DOHH2 (cell line): ENCODE measurements around the gene SGPL1.

Source experiments
- H3F3A ChIP-seq: fragments of 200-600 bp; sonication (generic), shearing (Covaris generic); 2 replicates; pipeline ENCODE4 v1.6.0; 2016; ENCODE audit warnings: antibody characterized with exemption, mild to moderate bottlenecking; ENCODE audit not compliant: control insufficient read depth, insufficient read depth
- H3K27ac ChIP-seq: fragments of 200-600 bp; sonication (generic); 2 replicates; pipeline ENCODE4 v1.5.1; 2014; ENCODE audit warnings: low read depth, mild to moderate bottlenecking, low read length, moderate library complexity
- H3K27me3 ChIP-seq: fragments of 200-600 bp; sonication (generic); 2 replicates; pipeline ENCODE4 v1.6.1; 2014; ENCODE audit warnings: mild to moderate bottlenecking, low read length, mixed read lengths; ENCODE audit not compliant: control insufficient read depth
- H3K36me3 ChIP-seq: fragments of 200-600 bp; sonication (generic); 2 replicates; pipeline ENCODE4 v1.6.1; 2014; ENCODE audit warnings: mild to moderate bottlenecking, low read length, moderate library complexity, mixed read lengths; ENCODE audit not compliant: control insufficient read depth
- H3K4me1 ChIP-seq: fragments of 200-600 bp; sonication (generic); 2 replicates; pipeline ENCODE4 v1.6.1; 2014; ENCODE audit warnings: mild to moderate bottlenecking, low read length, mixed read lengths; ENCODE audit not compliant: control insufficient read depth
- H3K4me2 ChIP-seq: fragments of 200-600 bp; sonication (generic); 2 replicates; pipeline ENCODE4 v1.6.0; 2014; ENCODE audit warnings: mild to moderate bottlenecking, low read length, moderate library complexity
- H3K4me3 ChIP-seq: fragments of 200-600 bp; sonication (generic); 2 replicates; pipeline ENCODE4 v1.5.1; 2014; ENCODE audit warnings: mild to moderate bottlenecking, low read length, mixed read lengths
- H3K79me2 ChIP-seq: fragments of 200-600 bp; sonication (generic); 2 replicates; pipeline ENCODE4 v1.6.1; 2014; ENCODE audit warnings: mild to moderate bottlenecking, low read length, mixed read lengths; ENCODE audit not compliant: control insufficient read depth
- H3K9me2 ChIP-seq: fragments of 200-600 bp; sonication (generic); replicated peaks from 2 replicates; pipeline ENCODE4 v1.6.1; 2014; ENCODE audit warnings: mild to moderate bottlenecking, low read length, mixed read lengths; ENCODE audit not compliant: control insufficient read depth
- H3K9me3 ChIP-seq: fragments of 200-600 bp; sonication (generic); 2 replicates; pipeline ENCODE4 v1.6.1; 2014; ENCODE audit warnings: antibody characterized with exemption, low read length, mixed read lengths; ENCODE audit not compliant: control insufficient read depth, insufficient read depth
- H4K20me1 ChIP-seq: fragments of 200-600 bp; sonication (generic); 2 replicates; pipeline ENCODE4 v1.6.0; 2014; ENCODE audit warnings: low read depth, mild to moderate bottlenecking, antibody characterized with exemption, low read length, moderate library complexity; ENCODE audit not compliant: control insufficient read depth, insufficient read depth
- CTCF ChIP-seq: fragments of 200-600 bp; sonication (generic); IDR thresholded peaks from one replicate; pipeline ENCODE4 v1.5.1; 2014; ENCODE audit warnings: antibody characterized with exemption, mild to moderate bottlenecking, low read depth, low read length; ENCODE audit not compliant: poor library complexity, severe bottlenecking
- EZH2phosphoT487 ChIP-seq: fragments of 200-600 bp; sonication (generic); IDR thresholded peaks from 2 replicates; pipeline ENCODE4 v1.6.1; 2017; ENCODE audit warnings: borderline replicate concordance, mild to moderate bottlenecking, antibody characterized with exemption, low read length, moderate library complexity, mixed read lengths

Gene SGPL1

GRCh38 chr10:70782086-70782745, 33.5 kb upstream of the SGPL1 start:
- H3K9me3 ChIP-seq, result no peaks in the 10 kb centered on the region
- H4K20me1 ChIP-seq, result no peaks in the 10 kb centered on the region
- no peaks in the 10 kb centered on the region for H3K36me3 ChIP-seq
- peaks cover 25% of the 10 kb centered on the region for H3K27me3 ChIP-seq
- no peak for TF ChIP-seq CTCF
- H3K4me1 ChIP-seq, result no peaks in the 10 kb centered on the region
- H3K9me2 ChIP-seq, result no peaks in the 10 kb centered on the region
- H3K4me2 ChIP-seq, result no peak overlapping the region
- H3F3A ChIP-seq, result no peaks in the 10 kb centered on the region
- H3K4me3 ChIP-seq, result no peak overlapping the region
- no peaks in the 10 kb centered on the region for H3K79me2 ChIP-seq
- H3K27ac ChIP-seq, result no peak overlapping the region

GRCh38 chr10:70782746-70783680, 32.7 kb upstream of the SGPL1 start:
- H3K4me1 ChIP-seq, result no peaks in the 10 kb centered on the region
- H3K36me3 ChIP-seq, result no peaks in the 10 kb centered on the region
- H3K4me2 ChIP-seq, result no peak overlapping the region
- no peaks in the 10 kb centered on the region for H3K79me2 ChIP-seq
- no peak overlapping the region for H3K27ac ChIP-seq
- no peaks in the 10 kb centered on the region for H4K20me1 ChIP-seq
- no peaks in the 10 kb centered on the region for H3K9me2 ChIP-seq
- no peaks in the 10 kb centered on the region for H3F3A ChIP-seq
- no peak for TF ChIP-seq CTCF
- no peak for TF ChIP-seq EZH2phosphoT487
- peaks cover 27% of the 10 kb centered on the region for H3K27me3 ChIP-seq
- no peaks in the 10 kb centered on the region for H3K9me3 ChIP-seq
- no peak overlapping the region for H3K4me3 ChIP-seq

- no peak overlapping the region for H3K4me2 ChIP-seq
- no peak overlapping the region for H3K4me3 ChIP-seq
- H3K36me3 ChIP-seq, result no peaks in the 10 kb centered on the region
- H3K79me2 ChIP-seq, result no peaks in the 10 kb centered on the region
- no peak overlapping the region for H3K27ac ChIP-seq
- no peaks in the 10 kb centered on the region for H3K4me1 ChIP-seq
- no peaks in the 10 kb centered on the region for H3K9me2 ChIP-seq
- H3K9me3 ChIP-seq, result no peaks in the 10 kb centered on the region
- H4K20me1 ChIP-seq, result no peaks in the 10 kb centered on the region
- TF ChIP-seq EZH2phosphoT487 (no peak), CTCF (no peak)
- no peaks in the 10 kb centered on the region for H3F3A ChIP-seq
- H3K27me3 ChIP-seq, result peaks cover 37% of the 10 kb centered on the region
These were observed 31.7 kb upstream of the SGPL1 start for GRCh38 chr10:70784016-70784415.
